WTC11 (cell line): ENCODE data around the gene FKBP7.

ENCODE experiments used
- CREM ChIP-seq: sonication (generic); formaldehyde crosslinking; IDR thresholded peaks from 2 replicates; pipeline ENCODE4 v1.8.1; 2022; ENCODE audit warnings: mild to moderate bottlenecking, missing genetic modification reagents, moderate library complexity
- NFYB ChIP-seq: sonication (generic); formaldehyde crosslinking; conservative IDR thresholded peaks from 2 replicates; pipeline ENCODE4 v1.8.0; 2022; ENCODE audit warnings: low read depth, missing genetic modification reagents
- NR3C1 ChIP-seq: sonication (generic); formaldehyde crosslinking; conservative IDR thresholded peaks from 2 replicates; pipeline ENCODE4 v1.8.1; 2023; ENCODE audit warnings: low read depth, mild to moderate bottlenecking, missing genetic modification reagents
- ZNF121 ChIP-seq: sonication (generic); formaldehyde crosslinking; IDR thresholded peaks from 2 replicates; pipeline ENCODE4 v1.8.0; 2023; ENCODE audit warnings: missing genetic modification reagents
- TF ChIP-seq, protein P1 (sequence below): sonication (generic); formaldehyde crosslinking; IDR thresholded peaks from 2 replicates; pipeline ENCODE4 v1.8.0; 2023; ENCODE audit warnings: mild to moderate bottlenecking, missing genetic modification reagents
- TF ChIP-seq, protein P2 (sequence below): fragments of 200-600 bp; IDR thresholded peaks from 2 replicates; pipeline ENCODE4 v1.8.0; 2022; ENCODE audit warnings: antibody characterized with exemption
- TF ChIP-seq, protein P3 (sequence below): sonication (generic); formaldehyde crosslinking; IDR thresholded peaks from 2 replicates; pipeline ENCODE4 v1.8.0; 2023; ENCODE audit warnings: missing genetic modification reagents
- TF ChIP-seq, protein P4 (sequence below): sonication (generic); formaldehyde crosslinking; IDR thresholded peaks from 2 replicates; pipeline ENCODE4 v1.8.0; 2022; ENCODE audit warnings: mild to moderate bottlenecking, missing genetic modification reagents
- TF ChIP-seq, protein P5 (sequence below): sonication (generic); formaldehyde crosslinking; IDR thresholded peaks from 2 replicates; pipeline ENCODE4 v1.8.1; 2023; ENCODE audit warnings: mild to moderate bottlenecking, moderate library complexity, missing genetic modification reagents

DNA sequence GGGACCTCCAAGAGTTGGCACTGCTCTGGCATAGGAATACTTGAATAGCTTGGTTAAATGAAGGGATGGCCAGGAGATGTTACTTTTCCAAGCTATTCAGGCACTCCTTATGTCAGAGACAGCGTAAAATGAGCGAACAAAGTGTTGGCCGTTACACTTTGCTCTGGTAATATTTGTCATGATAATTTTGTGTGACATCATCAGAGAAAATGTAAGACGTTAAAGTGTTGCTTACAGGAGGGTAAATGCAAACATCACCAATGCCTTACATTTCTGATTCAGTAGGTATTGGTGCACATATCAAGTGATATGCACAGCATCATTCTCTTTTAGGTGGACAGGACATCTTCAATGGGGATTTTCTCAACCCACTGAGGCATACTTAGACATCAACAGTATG, 47.9 kb upstream of the FKBP7 start:
- TF ChIP-seq, protein P1, sequence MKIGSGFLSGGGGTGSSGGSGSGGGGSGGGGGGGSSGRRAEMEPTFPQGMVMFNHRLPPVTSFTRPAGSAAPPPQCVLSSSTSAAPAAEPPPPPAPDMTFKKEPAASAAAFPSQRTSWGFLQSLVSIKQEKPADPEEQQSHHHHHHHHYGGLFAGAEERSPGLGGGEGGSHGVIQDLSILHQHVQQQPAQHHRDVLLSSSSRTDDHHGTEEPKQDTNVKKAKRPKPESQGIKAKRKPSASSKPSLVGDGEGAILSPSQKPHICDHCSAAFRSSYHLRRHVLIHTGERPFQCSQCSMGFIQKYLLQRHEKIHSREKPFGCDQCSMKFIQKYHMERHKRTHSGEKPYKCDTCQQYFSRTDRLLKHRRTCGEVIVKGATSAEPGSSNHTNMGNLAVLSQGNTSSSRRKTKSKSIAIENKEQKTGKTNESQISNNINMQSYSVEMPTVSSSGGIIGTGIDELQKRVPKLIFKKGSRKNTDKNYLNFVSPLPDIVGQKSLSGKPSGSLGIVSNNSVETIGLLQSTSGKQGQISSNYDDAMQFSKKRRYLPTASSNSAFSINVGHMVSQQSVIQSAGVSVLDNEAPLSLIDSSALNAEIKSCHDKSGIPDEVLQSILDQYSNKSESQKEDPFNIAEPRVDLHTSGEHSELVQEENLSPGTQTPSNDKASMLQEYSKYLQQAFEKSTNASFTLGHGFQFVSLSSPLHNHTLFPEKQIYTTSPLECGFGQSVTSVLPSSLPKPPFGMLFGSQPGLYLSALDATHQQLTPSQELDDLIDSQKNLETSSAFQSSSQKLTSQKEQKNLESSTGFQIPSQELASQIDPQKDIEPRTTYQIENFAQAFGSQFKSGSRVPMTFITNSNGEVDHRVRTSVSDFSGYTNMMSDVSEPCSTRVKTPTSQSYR (CRISPR knock-in tag): no peak
- TF ChIP-seq, protein P2, sequence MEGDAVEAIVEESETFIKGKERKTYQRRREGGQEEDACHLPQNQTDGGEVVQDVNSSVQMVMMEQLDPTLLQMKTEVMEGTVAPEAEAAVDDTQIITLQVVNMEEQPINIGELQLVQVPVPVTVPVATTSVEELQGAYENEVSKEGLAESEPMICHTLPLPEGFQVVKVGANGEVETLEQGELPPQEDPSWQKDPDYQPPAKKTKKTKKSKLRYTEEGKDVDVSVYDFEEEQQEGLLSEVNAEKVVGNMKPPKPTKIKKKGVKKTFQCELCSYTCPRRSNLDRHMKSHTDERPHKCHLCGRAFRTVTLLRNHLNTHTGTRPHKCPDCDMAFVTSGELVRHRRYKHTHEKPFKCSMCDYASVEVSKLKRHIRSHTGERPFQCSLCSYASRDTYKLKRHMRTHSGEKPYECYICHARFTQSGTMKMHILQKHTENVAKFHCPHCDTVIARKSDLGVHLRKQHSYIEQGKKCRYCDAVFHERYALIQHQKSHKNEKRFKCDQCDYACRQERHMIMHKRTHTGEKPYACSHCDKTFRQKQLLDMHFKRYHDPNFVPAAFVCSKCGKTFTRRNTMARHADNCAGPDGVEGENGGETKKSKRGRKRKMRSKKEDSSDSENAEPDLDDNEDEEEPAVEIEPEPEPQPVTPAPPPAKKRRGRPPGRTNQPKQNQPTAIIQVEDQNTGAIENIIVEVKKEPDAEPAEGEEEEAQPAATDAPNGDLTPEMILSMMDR: no peak
- TF ChIP-seq NFYB (no peak), NR3C1 (no peak), ZNF121 (CRISPR knock-in tag) (no peak), CREM (CRISPR knock-in tag) (no peak)
- TF ChIP-seq, protein P3, sequence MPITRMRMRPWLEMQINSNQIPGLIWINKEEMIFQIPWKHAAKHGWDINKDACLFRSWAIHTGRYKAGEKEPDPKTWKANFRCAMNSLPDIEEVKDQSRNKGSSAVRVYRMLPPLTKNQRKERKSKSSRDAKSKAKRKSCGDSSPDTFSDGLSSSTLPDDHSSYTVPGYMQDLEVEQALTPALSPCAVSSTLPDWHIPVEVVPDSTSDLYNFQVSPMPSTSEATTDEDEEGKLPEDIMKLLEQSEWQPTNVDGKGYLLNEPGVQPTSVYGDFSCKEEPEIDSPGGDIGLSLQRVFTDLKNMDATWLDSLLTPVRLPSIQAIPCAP (CRISPR knock-in tag): no peak
- TF ChIP-seq, protein P4, sequence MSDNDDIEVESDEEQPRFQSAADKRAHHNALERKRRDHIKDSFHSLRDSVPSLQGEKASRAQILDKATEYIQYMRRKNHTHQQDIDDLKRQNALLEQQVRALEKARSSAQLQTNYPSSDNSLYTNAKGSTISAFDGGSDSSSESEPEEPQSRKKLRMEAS: no peak
- TF ChIP-seq, protein P5, sequence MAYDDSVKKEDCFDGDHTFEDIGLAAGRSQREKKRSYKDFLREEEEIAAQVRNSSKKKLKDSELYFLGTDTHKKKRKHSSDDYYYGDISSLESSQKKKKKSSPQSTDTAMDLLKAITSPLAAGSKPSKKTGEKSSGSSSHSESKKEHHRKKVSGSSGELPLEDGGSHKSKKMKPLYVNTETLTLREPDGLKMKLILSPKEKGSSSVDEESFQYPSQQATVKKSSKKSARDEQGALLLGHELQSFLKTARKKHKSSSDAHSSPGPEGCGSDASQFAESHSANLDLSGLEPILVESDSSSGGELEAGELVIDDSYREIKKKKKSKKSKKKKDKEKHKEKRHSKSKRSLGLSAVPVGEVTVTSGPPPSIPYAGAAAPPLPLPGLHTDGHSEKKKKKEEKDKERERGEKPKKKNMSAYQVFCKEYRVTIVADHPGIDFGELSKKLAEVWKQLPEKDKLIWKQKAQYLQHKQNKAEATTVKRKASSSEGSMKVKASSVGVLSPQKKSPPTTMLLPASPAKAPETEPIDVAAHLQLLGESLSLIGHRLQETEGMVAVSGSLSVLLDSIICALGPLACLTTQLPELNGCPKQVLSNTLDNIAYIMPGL (CRISPR knock-in tag): no peak
